Measurements from ENCODE around the gene PPFIBP1. TPM values are rescaled to one million over a fixed set of nuclear protein-coding genes. Genes with fewer than 3 reads are reported as not detected.

PPFIBP1 gene
- total RNA-seq, 1 experiment from 2014 or later, result 42.3 TPM

DNA sequence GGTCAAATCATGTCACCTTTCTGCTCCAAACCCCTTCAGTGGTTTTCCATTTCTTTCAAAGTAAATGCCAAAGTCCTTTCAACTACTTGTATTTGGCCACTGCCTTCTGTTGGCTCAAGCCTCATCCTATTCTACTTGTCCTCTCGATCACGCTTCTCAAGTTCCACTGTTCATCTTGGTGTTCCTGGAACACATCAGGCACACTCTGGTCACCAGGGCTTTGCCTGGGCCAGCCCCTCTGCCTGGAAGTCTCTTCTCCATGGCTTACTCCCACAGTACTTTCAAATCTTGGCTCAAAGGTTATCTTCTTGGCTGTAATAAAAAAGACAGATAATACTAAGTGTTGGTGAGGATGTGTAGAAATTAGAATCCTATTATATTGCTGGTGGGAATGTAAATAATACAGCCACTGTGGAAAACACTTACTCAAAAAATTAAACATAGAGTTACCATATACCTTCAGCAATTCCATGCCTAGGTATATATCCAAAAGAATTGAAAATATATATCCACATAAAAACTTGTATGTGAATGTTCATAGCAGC lies 17.3 kb upstream of the PPFIBP1 start:
- no peak for DNase-seq
- no peaks in the 10 kb centered on the region for H3K27me3 ChIP-seq
- no peak overlapping the region for H3K4me3 ChIP-seq
- no peaks in the 10 kb centered on the region for H3K36me3 ChIP-seq
- peaks cover 7% of the 10 kb centered on the region for H3K9me3 ChIP-seq

DNA sequence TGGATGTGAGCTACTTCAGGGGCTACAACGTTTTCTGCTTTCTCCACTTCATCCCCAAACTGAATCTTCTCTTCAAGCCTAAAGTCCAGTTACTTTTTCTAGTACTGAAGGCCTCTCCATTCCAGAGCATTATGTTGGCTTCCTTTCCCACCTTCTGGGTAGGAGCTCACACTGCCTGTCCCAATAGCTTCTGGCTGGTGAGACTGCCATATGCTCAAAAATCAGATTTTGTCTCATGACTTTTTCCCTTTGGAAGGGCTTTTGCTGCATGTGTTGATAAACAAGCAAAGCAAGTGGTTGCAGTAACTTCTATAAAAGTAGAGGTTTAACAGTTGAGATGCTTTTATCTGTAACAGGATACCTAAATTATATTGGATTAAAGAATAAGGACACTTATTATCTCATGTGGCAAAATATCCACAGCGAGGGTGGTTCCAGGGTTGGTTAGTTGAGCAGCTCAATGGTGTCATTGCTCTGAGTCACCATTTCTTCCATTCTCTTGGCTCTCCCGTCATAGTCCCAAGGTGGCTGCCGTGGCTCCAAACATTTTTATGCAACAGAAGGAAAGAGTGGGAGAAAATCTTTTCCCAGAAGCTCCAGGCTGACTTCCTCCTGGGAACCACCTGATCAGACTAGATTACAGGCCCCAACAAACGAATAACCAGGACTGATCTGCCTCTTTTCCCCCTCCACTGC lies 15.1 kb upstream of the PPFIBP1 start:
- H3K27me3 ChIP-seq, result no peaks in the 10 kb centered on the region
- H3K9me3 ChIP-seq, result peaks cover 7% of the 10 kb centered on the region
- no peak overlapping the region for H3K4me3 ChIP-seq
- no peaks in the 10 kb centered on the region for H3K36me3 ChIP-seq
- DNase-seq, result no peak

DNA sequence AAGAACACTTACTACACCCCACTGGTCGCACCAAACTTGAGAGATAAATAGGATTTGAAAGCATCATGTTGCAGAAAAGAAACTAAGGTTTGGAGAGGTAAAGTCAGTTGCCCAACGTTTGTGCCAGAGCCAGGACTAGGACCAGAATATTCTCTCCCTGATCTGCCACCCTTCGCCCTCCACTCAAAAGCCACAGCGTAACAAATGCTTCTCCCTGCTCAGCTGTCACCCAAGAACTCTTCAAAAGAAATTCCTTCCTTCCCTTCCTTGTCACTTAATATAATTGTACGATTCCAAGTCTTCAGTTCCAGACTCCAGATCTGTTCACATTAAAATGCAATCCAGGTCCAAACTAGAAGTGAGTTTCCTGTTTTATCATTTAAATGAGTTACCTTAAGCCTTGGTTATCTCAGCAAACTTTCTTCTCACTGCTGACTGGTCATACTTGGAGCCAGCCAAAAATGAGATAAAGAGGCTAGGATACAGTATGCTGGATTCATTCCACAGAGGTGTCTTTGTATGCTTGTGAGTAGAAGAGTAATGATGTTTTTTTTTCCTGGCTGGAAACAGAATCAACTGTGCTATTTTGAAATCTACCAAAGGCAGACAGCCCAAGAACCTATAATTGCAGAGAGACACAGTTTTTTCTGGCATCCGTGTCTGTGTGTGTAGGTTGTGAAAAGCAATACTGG lies 12.8 kb upstream of the PPFIBP1 start:
- Histone ChIP-seq H3K9me3 (peaks cover 7% of the 10 kb centered on the region), H3K27me3 (no peaks in the 10 kb centered on the region)
- no peak for DNase-seq

DNA sequence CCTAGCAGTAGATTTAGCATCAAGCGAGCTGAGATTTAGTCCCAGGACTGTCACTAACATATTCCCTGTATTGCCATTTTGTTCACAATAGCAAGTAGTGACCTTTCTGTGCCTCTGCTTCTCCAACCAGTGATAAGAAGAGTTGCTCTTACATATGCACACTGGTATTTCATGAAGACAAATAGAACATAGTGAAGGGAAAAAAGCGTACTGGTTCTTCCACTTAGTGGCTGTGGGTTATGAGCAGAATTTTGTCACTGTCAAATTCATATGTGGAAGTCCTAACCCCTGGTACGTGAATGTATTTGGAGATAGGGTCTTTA lies 12.3 kb upstream of the PPFIBP1 start:
- H3K36me3 ChIP-seq, result no peaks in the 10 kb centered on the region
- DNase-seq, result no peak
- no peaks in the 10 kb centered on the region for H3K27me3 ChIP-seq
- peaks cover 4% of the 10 kb centered on the region for H3K9me3 ChIP-seq
- no peak overlapping the region for H3K4me3 ChIP-seq

More for the DNA sequence above, 12.8 kb upstream of the PPFIBP1 start:
- no peaks in the 10 kb centered on the region for H3K36me3 ChIP-seq
- H3K4me3 ChIP-seq, result no peak overlapping the region

DNA sequence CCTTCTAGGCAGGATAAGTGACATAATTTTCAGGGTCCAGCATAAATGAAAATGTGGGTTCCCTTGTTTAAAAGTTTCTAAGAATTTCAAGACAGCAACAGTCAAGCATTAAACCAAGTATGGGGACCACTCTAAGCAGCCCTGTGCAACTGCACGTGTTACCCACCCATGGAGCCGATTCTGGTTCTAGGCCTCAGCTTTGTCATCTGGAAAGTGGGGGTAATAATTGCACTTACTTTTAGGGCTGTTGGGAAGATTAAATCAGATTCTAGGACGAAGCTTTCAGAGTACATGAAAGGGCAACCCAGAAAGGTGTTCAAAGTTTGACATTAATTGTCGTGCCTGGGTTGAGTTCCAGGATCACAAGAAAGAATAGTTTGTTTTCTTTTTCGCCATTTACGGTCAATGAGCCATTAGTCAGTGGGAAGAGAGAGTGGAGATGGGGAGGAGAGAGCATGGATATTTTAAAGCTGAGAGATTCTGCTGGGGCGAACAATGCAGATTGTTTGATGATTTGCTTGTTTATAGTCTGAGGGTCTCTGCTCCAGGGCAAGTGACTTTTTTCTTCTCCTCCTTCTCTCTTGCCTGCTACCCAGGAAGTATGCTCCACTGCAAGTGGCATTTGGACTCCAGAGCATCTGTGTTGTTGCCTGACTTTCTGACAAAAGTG lies 10.7 kb upstream of the PPFIBP1 start:
- no peaks in the 10 kb centered on the region for H3K9me3 ChIP-seq
- no peaks in the 10 kb centered on the region for H3K27me3 ChIP-seq
- H3K36me3 ChIP-seq, result no peaks in the 10 kb centered on the region
- DNase-seq, result no peak
- no peak overlapping the region for H3K4me3 ChIP-seq

GRCh38 chr12:27515671-27516070 lies 8.3 kb upstream of the PPFIBP1 start:
- H3K27me3 ChIP-seq, result no peaks in the 10 kb centered on the region
- H3K4me3 ChIP-seq, result no peak overlapping the region
- no peak for DNase-seq
- H3K9me3 ChIP-seq, result no peaks in the 10 kb centered on the region
- H3K36me3 ChIP-seq, result no peaks in the 10 kb centered on the region

- Histone ChIP-seq H3K9me3 (no peaks in the 10 kb centered on the region), H3K4me3 (no peak overlapping the region), H3K27me3 (no peaks in the 10 kb centered on the region), H3K36me3 (no peaks in the 10 kb centered on the region)
- no peak for DNase-seq
Observed at GRCh38 chr12:27516625-27517024, 7.4 kb upstream of the PPFIBP1 start.

DNA sequence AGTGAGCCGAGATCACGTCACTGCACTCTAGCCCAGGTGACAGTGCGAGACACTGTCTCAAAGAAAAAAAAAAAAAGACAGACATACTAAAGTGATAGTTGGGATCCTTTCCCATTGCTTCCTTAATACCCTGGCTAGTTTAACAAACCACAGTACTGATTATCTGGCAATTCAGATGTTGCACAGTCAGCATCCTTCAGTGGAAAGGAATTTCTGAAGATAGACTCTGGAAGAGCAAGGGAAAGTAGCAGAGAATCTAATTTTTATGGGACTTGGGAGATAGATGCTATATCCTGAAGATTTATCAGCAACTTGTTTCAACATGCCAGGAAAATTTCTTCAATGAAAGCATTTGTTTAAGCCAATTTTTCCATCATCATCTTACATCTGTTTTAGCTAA lies 6.5 kb upstream of the PPFIBP1 start:
- no peaks in the 10 kb centered on the region for H3K36me3 ChIP-seq
- H3K27me3 ChIP-seq, result no peaks in the 10 kb centered on the region
- H3K4me3 ChIP-seq, result no peak overlapping the region
- DNase-seq, result no peak
- H3K9me3 ChIP-seq, result no peaks in the 10 kb centered on the region

GRCh38 chr12:27517961-27518665 lies 5.9 kb upstream of the PPFIBP1 start:
- no peaks in the 10 kb centered on the region for H3K9me3 ChIP-seq
- no peaks in the 10 kb centered on the region for H3K27me3 ChIP-seq
- no peaks in the 10 kb centered on the region for H3K36me3 ChIP-seq
- H3K4me3 ChIP-seq, result no peak overlapping the region
- no peak for DNase-seq

- H3K27me3 ChIP-seq, result no peaks in the 10 kb centered on the region
- H3K4me3 ChIP-seq, result no peak overlapping the region
- H3K36me3 ChIP-seq, result no peaks in the 10 kb centered on the region; the same call in 1 of the 2 replicates
- H3K9me3 ChIP-seq, result no peaks in the 10 kb centered on the region; the same call in 1 of the 2 replicates
- DNase-seq, result peak; percentile 34
Observed at GRCh38 chr12:27521066-27521465, 2.9 kb upstream of the PPFIBP1 start.

- DNase-seq, result no peak
- Histone ChIP-seq H3K36me3 (no peaks in the 10 kb centered on the region; the same call in 1 of the 2 replicates), H3K4me3 (no peak overlapping the region), H3K27me3 (no peaks in the 10 kb centered on the region), H3K9me3 (no peaks in the 10 kb centered on the region; the same call in 1 of the 2 replicates)
Observed at GRCh38 chr12:27521981-27522380, 2.0 kb upstream of the PPFIBP1 start.

GRCh38 chr12:27523305-27523641 lies 733 bp upstream of the PPFIBP1 start:
- Histone ChIP-seq H3K9me3 (no peaks in the 10 kb centered on the region; the same call in 1 of the 2 replicates), H3K36me3 (no peaks in the 10 kb centered on the region; the same call in 1 of the 2 replicates), H3K27me3 (no peaks in the 10 kb centered on the region), H3K4me3 (peak overlapping the region; percentile 89)
- DNase-seq, result no peak

DNA sequence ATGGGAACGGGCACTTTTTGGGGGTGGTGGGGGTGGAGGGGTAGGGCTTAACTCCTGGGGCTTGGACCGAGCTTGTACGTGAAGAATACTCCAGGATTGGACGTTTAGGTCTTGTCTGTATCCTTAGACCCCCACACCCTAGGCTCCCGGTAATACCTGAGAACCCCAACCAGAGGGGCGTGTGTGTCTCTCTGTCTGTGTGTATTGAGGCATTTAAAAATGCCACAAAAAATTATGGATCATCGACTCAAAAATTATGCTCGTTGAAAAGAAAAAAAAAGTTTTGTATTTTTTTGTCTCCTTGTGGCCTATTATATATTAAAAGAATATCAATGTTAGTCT lies 459 bp downstream of the PPFIBP1 start:
- Histone ChIP-seq H3K4me3 (peak overlapping the region; percentile 89), H3K27me3 (no peaks in the 10 kb centered on the region), H3K9me3 (no peaks in the 10 kb centered on the region; the same call in 1 of the 2 replicates), H3K36me3 (no peaks in the 10 kb centered on the region; the same call in none of the 2 replicates)
- DNase-seq, result no peak

DNA sequence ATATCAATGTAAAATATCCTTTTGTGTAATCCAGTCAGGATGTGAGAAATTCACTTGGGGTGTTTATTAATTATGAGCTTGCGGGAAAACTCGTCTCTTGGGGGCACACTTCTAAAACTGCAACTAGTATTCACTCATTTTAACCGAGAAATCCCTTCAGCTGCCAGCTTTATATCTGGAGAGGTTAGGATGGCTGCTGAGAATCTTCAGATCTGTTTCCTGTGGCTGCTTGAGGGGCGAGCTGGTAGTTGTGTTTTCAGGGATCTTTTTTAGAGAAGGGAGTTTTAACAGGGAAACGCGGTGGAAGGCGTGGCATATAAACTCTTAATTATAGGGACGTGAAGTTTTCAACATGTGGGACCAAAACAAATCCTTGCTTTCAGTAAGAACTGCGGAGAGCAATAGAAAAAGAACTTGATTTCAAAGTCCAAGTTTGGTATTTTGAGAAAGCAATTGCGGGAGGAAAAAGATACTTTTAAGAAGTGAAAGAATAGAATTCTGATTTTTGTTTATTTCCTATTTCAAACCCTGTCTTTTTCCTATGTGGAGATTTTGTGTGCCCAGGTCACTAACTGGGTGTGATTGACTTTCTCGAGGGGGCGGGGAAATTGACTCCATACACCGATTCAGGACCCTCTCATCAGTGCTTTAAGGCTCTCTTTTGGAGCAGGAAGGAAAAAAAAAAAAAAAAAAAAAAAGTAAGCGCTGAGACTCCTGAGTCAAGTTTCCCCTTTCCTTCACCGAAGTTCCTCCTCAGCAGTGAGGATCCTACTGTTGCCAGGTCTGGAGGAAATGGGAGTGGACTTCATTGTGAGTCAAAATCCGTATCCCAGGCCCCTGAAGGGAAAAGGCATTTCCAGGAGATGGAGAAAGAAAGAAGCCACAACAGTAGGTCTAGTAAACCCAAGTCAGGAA lies 1.1 kb downstream of the PPFIBP1 start:
- Histone ChIP-seq H3K9me3 (no peaks in the 10 kb centered on the region; the same call in 1 of the 2 replicates), H3K27me3 (no peaks in the 10 kb centered on the region), H3K4me3 (peak overlapping the region; percentile 89), H3K36me3 (no peaks in the 10 kb centered on the region; the same call in none of the 2 replicates)
- DNase-seq, result peak; percentile 72

- Histone ChIP-seq H3K9me3 (no peaks in the 10 kb centered on the region; the same call in 1 of the 2 replicates), H3K27me3 (no peaks in the 10 kb centered on the region), H3K36me3 (no peaks in the 10 kb centered on the region; the same call in none of the 2 replicates), H3K4me3 (no peak overlapping the region)
- DNase-seq, result no peak
Observed at GRCh38 chr12:27527512-27527911, 3.5 kb downstream of the PPFIBP1 start.

- no peaks in the 10 kb centered on the region for H3K27me3 ChIP-seq
- no peaks in the 10 kb centered on the region; the same call in none of the 2 replicates for H3K36me3 ChIP-seq
- no peak for DNase-seq
- H3K4me3 ChIP-seq, result no peak overlapping the region
- H3K9me3 ChIP-seq, result no peaks in the 10 kb centered on the region; the same call in 1 of the 2 replicates
Observed at GRCh38 chr12:27528788-27529187, 4.8 kb downstream of the PPFIBP1 start.

Measured in MG63 (cell line).